Bone marrow (tissue), 2 donors: ENCODE measurements around the gene TXNDC2.

Experiments
- DNase-seq, 2 donors: peaks; one replicate each; lab custom pipeline; 2025; lab: John Stamatoyannopoulos, UW

TXNDC2 gene

GRCh38 chr18:9860682-9861081 is 25.1 kb upstream of the TXNDC2 start:
- no peak for DNase-seq

GRCh38 chr18:9861157-9861556 is 24.6 kb upstream of the TXNDC2 start:
- no peak for DNase-seq

GRCh38 chr18:9861933-9862332 is 23.8 kb upstream of the TXNDC2 start:
- DNase-seq: no peak

GRCh38 chr18:9862686-9863085 is 23.1 kb upstream of the TXNDC2 start:
- no peak for DNase-seq

- DNase-seq: no peak
These were observed 22.5 kb upstream of the TXNDC2 start for GRCh38 chr18:9863282-9863681.

GRCh38 chr18:9865764-9866490 is 19.8 kb upstream of the TXNDC2 start:
- DNase-seq: no peak

- DNase-seq: no peak
These were observed 19.1 kb upstream of the TXNDC2 start for GRCh38 chr18:9866627-9867026.

- DNase-seq: no peak
These were observed 18.6 kb upstream of the TXNDC2 start for GRCh38 chr18:9867071-9867594.

GRCh38 chr18:9868857-9869714 is 16.7 kb upstream of the TXNDC2 start:
- no peak for DNase-seq

- DNase-seq: no peak
These were observed 15.9 kb upstream of the TXNDC2 start for GRCh38 chr18:9869715-9870430.

GRCh38 chr18:9870431-9871008 is 15.3 kb upstream of the TXNDC2 start:
- DNase-seq: no peak

- no peak for DNase-seq
These were observed 14.5 kb upstream of the TXNDC2 start for GRCh38 chr18:9871244-9871746.

- DNase-seq: no peak
These were observed 12.9 kb upstream of the TXNDC2 start for GRCh38 chr18:9872823-9873222.

- no peak for DNase-seq
These were observed 11.0 kb upstream of the TXNDC2 start for GRCh38 chr18:9874728-9875127.

- DNase-seq: no peak
These were observed 9.4 kb upstream of the TXNDC2 start for GRCh38 chr18:9876212-9876866.

- peak in 1 of 2 donors; percentile 21 for DNase-seq
These were observed 8.7 kb upstream of the TXNDC2 start for GRCh38 chr18:9876867-9877654.

GRCh38 chr18:9877655-9878014 is 8.1 kb upstream of the TXNDC2 start:
- no peak for DNase-seq

GRCh38 chr18:9878095-9878494 is 7.7 kb upstream of the TXNDC2 start:
- no peak for DNase-seq

GRCh38 chr18:9878783-9879242 is 7.0 kb upstream of the TXNDC2 start:
- DNase-seq: no peak

GRCh38 chr18:9884090-9884489 is 1.7 kb upstream of the TXNDC2 start:
- DNase-seq: no peak
